GM21526 (cell line): ENCODE measurements around the gene ALK.

Source experiments
- ATAC-seq: cut with Tn5 transposase; IDR thresholded peaks from one replicate; pipeline ENCODE4 v1.9.1; 2021; ENCODE audit warnings: moderate library complexity; ENCODE audit not compliant: unreplicated experiment, low FRiP score

The ALK gene

DNA sequence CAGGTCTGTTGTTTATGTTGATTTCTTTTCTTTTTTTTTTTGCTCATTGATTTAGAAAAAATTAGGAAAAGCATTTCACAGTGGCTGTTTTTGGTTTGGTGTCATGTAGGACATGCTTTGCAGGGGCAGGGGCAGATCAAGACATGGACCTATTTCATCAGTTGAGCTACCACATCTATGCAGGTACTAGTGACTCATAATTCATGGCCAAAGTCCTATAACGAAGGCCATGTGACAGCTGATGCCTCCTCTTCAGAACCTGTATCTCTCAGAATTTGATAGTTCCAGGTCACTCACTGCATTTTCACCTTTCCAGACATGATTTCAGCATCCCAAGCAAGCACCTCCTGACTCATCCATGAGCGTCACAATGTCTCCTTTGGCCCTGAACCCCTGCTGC, 195.8 kb downstream of the ALK start:
- ATAC-seq, result no peak

DNA sequence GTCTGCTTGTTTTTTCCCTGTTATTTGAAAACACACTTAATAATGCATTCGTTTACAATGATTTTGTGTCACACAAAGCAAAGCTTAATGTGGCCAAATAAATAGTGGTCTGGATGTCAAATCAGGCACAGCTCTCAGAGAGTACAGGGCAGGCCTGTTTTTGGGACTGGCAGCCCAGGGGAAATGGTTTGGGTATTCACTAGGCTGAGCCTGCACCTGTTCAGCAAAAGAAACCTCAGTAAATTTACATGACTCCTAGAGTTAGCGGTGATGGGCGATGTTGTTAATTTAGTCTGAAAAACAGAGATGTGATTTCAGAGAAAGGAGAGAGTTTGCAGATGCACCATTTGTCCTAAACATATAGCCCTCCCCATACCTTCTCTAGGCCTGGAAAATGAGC, 197.1 kb downstream of the ALK start:
- ATAC-seq, result no peak

DNA sequence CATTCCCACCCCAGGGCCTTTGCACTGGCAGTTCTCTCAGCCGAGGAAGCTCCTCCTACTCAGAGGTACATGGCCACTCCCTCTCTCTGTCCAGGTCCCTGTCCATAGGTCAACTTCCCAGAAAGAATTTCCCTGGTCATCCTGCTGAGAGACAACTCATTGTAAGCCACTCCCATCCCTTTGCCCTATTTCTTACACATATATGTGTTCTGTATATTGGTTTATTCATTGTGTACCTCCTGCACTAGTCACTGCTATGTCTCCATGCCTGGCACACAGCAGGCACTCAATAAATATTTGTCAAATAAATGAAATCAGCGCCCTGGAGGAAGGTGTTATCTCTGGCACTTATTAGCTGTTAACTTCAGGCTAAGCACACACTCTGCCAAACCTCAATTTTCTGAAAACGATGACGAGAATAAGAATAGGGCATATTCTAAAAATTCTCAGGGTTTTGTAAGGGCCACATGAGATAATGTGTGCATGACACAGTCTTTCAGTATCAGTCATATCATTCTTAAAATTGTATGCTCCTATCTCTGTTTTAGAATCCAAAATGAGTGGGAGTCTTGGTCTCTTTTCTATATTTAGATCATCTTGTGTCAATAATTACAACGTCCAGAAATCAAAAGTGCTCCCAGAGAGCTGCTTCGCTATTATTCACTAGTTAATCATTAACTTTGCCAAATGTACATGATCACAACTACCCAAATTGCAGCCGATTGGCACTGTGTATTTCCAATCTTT, 198.0 kb downstream of the ALK start:
- peak; percentile 75 for ATAC-seq

DNA sequence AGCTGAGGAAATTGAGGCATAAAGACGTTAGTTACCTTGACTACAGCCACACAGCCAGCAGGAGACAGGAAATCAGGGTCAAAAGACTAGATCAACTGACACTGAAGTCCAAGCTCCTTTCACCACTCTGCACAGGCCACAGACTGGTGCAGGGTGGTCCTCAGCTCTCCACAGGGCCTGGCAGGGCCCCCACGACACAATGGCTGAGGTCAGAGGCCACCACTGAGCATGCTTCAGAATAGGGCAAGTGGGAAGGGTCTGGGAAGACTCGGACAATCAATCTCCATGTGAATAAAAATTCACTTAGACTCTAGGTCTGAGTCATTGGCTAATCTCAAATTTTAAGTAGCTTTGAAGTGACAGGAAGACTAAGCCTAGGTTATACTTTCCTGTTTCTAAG, 201.7 kb downstream of the ALK start:
- ATAC-seq, result no peak

DNA sequence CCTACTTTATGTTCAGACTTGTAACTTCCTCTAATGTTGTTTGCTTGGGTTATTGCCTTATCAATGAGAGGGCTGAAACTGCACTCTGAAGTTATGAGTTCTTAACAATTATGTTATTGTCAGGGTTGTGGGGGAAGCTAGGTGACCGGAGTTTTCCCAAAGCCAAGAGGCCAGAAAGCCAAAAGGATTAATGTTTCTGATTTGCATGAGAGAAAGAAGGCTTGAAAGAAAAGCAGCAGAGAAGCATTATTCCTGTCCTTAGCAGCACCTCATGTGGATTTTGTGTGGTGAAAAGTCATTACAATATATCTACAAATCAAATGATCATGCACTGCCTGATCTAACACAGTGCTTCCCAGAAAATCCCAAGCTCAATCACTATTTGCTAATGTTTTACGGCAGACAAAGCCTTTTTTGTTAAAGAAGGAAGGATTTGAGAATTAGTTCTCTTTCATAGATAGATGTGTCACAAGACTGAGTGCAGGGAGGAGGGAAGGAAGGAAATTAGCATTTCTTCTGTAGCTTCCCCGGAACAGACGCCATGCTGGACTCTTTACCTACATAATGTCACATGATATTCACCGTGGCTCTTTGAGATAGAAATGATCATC, 203.2 kb downstream of the ALK start:
- ATAC-seq, result no peak

DNA sequence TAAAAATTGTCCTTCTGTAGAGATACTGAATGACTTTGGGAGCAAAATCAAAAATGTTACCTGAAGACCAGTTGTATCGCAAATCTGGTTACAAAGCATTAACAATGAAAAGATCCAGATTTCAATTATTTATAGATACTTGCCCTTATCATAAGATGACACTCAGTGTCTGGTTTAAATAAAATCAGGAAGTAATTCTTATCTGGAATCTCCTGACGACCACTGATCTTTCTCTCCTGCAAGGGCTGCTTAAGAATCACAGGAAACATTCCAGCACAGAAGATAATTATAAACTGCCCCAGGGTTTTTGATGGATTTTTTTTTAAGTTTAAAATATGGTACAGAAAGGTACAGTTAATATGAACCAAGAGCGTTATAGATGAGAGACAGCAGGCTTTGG, 205.7 kb downstream of the ALK start:
- no peak for ATAC-seq

DNA sequence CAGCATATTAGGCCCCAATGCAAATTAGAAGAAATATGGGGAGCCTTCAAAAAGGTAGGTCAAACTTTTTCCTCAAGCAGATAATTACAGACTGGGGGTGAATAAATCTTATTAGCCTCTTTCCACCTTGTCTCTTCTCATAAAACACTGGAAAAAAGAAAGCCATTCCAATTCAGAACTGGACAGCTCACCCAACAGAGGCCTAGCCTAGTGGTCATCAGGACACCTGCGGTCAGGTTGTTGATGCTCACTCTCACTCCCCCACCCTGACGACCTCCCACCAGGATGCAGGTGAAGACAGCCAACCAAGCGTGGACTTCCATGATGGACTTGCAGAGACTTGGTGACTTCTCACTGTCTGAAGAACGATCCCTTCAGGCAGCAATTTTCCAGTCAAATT, 207.1 kb downstream of the ALK start:
- no peak for ATAC-seq

DNA sequence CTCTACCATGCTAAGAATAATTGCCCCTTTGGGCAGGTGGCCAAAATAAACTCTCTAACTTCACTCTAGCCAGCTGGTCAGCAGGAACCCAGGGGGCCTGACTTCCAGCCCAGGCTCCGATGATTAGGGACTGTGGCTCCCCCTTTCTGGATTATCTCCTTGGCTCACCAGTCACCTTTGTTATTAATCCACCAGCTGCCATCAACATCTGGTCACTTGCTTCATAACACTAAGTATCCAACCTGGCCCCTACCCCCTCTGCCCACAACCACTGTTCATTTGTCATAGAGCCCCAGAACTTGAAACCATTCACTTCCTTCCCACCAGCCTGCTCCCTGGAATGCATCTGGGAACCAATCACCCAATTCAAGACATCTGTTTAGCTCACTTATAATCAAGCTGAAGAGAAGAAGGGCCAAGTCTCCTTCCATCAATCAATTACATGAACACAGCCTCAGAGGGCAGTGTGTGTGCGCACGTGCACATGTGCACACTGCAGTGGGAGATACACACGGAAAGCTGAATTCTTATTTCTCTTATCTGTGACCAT, 215.1 kb downstream of the ALK start:
- no peak for ATAC-seq

DNA sequence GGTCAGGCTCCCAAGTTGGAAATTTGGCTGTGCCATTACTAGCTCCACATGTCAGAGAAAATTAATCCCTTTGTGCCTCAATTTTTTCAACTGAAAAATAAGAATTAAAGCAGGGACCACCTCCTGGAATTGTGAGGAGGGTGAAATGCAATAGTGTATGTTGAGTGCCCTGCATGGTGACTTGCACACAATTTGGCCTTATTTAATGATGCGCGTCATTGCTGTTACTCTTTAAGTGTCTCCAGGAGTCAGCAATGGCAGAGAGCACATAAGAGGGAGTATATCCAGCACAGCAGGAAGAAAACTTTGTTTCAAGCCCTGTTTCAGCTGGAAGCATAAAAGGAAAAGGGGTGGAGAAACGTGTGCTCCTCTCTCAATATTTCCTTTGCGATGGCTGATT, 215.8 kb downstream of the ALK start:
- no peak for ATAC-seq

DNA sequence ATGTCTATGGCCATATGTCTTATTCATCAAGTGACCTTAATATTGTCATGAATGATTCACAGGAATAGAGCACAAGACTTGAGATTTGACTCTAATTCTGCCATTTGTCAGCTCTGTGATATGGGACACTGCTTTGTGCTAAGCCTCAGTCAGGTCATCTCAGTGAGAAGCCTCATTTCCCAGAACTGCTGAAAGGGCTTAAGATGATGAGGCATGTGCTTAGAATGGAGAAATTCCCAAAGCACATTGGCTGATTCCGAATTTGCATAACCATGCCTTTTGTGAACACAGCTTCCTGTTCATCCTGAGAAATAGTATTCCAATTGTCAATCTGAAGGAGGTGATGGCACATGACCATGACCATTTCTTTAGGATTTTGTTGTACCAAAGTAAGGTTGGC, 218.1 kb downstream of the ALK start:
- no peak for ATAC-seq

DNA sequence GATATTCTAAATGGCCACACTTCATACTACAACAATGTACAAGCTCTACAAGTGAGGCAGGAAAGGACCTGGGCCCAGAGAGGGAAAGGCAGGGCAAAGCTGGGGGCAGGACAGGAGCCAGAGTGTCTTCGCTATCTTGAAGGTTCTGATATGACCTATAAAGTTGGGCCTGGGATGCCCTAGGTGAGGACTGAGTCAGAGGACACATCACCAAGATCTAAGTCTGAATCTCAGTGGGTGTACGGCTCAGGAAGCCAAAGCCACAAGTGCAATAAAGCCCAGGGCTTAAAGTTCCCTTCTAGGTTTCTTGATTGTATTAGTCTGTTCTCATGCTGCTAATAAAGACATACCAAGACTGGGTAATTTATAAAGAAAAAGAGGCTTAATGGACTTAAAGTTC, 219.1 kb downstream of the ALK start:
- no peak for ATAC-seq

DNA sequence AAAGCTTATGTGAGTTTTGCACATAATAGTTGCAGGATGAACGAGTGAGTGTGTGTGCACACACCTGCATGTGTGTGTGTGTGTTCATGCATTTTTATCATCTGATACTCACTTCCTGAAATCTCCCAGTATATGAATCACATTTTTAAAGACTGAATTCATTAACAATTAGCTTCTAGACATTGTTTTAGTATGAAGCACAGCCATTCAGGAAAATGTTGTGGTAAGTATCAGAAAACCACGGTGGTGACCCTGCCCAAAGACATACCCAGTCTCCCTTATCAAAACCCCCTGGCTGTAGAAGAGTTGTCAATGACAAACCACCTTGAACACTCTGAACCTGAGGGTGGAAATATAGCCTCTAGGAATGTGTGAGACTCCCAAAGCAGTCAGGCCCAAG, 220.8 kb downstream of the ALK start:
- no peak for ATAC-seq

DNA sequence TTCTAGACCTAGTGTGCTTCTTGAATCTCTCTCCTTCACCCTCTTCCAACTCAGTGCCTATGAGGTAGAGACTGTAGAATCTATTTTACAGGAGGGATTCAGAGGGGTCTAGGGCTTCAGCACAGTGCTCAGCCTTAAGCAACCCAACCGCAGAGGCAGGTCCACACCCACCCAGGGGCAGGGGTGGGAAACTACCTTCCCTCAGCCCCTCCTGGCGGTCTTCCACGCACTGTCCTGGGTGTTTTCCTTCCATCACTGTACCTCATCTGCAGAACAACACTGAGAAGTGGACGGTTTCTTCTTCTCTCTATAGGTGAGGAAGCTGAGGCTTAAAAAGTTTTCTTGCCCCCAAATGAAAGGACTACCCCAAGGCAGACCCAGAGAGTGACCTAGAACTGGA, 222.3 kb downstream of the ALK start:
- ATAC-seq, result no peak

DNA sequence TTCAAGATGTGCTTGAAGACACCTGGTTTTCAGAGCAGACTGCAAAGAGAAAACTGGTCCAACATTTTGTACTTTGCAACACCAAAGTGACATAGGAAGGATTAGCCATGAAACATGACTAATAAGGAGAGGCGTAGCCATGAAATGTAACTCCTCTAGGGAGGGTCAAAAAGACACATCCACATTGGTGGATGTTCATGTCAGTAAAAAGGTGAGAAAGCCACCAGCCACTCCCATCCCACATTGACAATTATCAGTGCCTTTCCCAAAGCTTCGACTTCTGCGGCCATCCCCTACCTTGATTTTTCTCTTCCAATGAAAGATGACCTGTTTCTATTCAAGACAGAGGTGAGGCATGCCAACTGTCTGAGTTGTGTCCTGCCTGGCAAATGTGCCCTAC, 223.2 kb downstream of the ALK start:
- ATAC-seq, result no peak

DNA sequence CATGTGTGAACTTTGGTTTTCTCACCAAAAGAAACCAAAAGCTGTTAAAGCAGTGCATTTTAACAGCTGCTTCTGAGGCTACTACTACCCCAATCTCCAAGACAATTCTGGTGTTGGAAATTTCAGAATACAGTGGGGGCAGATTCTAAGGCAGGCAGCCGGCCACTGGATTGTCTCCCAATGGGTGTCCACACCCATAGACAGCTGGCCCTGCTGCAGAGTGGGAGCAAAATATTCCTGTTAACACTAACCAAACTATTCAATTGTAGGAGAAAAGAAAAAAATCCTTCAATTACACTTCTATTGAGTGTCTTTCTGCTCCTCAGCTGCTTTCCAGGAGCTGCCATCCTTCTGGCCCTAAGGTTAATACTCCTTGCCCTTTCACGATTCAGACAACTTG, 223.7 kb downstream of the ALK start:
- no peak for ATAC-seq

DNA sequence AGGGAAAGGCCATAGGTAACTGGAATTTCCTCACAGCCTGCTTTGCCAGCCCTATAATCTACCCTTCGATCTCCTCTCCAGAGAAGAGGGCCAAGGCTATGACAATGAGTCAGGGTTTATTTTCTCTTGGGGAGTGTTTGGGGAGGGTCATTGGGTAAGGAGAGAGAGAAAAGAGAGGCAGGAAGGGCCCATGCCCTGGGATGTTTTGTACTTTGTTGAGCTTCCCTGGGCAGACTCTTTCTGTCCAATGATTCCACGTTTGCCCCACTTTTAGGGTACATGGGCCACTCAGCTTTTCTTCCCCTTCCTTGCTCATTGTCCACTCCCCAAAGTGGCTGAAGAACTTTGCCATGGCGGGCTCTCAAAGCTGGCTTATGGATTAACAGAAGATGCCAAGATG, 224.2 kb downstream of the ALK start:
- ATAC-seq, result no peak

DNA sequence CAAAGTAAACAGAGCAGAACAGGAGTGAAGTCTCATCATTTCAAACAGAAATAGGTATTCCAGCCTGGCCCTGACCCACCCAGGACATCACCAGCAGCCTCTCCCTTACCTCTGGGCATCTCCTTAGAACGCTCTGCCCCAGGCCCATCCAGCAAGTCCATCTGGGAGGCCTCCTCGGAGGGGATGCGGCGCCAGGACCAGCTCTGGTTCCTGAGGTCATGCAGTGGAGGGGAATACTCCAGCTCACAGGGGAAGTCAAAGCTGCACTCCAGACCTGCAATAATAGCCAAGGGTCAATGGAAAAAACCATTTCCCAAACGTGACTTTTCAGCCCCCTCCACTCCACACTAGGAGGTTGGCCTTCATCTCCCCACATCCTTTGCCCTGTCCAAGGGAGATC, 226.6 kb downstream of the ALK start:
- no peak for ATAC-seq

DNA sequence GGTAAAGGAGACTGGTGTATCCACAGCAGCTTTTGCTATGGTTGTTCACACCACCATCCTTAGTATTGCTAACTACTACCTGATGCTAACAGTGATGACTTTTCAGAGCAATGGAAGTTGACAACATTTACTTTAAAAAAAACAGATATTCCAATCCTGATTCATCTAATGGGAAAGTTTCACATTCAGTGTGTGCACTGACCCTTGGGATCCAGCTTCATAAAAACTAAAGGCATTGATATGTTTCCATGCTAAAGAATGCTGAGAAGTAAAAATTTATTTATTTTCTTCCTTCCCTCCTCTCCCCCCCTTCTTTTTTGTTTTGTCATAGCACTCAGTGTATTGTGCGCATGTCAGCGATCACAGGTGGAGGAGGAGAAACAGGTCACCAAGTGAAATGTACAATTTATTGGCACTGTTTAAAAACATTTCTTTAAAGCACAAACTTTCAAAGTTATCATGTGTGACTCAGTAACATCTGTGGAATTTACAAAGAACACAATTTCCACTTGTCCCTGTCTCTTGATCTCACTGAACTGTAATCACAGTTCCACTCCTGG, 229.9 kb downstream of the ALK start:
- ATAC-seq, result no peak

DNA sequence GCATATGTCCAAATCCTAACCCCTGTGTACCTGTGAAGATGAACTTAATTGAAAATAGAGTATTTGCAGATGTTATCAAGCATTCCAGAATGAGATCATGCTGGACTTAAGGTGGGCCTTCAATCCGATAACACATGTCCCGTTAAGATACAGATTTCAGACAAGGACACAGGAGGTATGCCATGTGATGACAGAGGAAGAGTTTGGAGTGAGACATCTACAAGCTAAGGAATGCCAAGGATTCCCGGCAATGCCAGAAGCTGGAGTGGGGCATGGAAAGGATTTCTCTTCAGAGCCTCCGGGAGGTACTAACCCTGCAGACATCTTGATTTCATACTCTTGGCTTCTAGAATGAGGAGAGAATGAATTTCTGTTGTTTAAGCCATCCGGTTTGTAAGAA, 231.7 kb downstream of the ALK start:
- ATAC-seq, result no peak

DNA sequence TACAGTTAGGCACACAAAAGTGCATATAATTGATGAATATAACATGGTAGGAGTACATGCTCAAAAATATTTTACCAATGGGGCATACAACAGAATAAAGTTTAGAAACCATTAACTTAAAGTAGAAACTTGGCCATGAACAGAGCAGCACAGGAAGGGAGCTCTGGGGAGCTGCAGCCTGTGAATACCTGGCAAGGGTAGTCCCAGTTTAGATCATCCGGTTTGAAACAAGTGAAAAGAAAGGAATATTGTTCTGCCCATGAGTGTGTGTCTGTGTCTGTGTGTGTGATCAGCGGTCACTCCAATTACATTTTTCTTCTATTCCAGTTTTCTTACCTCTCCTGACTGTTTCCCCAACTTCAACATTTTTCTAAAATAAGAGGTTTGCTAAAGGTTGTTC, 233.0 kb downstream of the ALK start:
- no peak for ATAC-seq

DNA sequence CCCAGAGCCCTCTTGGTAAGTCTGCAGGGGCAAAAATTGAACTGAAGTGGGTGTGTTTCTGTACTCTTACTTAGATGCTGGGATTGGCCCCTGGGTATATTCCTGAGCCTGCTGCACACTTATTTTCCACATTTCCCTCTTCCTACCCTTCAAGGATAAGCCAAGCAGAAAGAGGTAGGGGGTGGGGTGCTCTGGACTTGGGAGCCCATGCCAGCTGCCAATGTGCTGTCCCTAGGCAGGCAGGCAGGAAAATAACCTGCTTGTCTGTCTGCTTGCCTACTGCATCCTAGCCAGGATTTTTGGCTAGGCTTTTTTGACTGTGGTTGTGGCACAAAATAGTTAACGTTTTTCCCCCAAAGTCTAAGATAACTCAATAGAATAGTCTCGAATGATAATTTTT, 234.3 kb downstream of the ALK start:
- no peak for ATAC-seq

DNA sequence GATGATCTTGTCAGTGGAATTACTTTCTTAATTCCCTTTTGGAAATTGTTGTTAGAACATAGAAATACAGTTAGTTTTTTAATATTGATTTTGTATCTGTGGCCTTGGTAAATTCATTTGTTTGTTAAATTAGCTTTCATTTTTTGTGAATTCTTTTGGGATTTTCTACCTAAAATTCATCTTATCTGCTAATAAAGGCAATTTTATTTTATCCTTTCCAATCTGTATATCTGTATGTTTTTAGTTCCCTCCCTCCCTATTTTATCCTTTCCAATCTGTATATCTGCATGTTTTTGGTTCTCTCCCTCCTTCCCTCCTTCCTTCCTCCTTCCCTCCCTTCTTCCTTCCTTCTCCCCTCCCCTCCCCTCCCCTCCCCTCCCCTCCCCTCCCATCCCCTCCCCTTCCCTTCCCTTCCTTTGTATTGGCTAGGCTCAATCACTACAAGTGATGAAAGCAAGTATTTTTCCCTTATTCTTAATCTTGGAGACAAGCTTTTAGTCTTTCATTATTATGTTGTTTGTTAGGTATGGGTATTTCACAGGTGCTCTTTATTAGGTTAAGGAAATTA, 244.4 kb downstream of the ALK start:
- no peak for ATAC-seq
